AG10803 (cell line): ENCODE results near the gene RAB30.

Experiments used
- DNase-seq: peaks from one replicate; pipeline ENCODE4 v3.0.0; 2010; ENCODE audit warnings: low read depth
- H3K4me3 ChIP-seq: 2 replicates; pipeline ENCODE4 v1.5.1; 2011; ENCODE audit warnings: mild to moderate bottlenecking, low read length, control low read depth
- TF ChIP-seq, protein P1 (sequence below): conservative IDR thresholded peaks from 2 replicates; pipeline ENCODE4 v1.5.1; 2011; ENCODE audit warnings: mild to moderate bottlenecking, low read length, control low read depth, inconsistent platforms

Gene RAB30

DNA sequence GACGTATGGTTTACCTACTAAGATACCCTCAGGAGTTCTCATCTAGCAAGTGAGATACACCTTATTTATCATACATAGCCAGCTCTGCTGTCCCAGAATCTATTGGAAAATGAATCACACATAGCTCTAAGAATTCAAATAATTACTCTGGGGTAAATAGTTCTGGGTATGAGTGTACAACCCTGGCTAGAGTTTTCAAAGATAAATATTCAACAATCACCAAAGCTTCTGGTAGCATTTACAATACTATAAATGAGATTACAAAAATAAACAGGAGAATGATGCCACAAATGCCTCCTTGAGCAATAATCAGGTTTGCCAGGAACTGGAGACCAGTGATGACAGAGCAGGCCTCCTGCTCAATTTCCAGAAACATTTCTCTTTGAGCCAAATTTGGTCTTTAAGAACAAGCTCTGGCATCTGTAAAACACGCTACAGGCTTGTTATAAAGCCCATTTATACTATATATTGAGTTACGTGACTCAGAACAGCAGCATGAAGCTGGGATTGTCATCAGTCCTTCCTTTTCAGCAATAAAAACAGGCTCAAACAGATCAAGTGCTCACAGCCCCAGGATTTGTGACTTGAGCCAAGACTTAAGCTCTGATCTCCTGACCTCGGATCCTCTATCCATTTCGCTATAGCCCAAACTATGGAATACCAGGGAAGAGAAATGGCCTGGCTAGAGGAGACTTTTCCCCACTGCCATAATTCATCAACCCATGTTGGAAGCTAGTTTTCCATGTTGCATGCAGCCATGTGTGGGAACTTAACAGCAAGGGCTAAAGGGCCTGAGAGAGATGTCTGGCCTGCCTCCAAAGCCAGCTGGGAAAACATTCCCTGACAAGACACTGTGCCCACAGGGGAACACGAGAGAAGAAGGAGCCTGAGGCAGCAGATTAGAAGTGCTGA is 19.7 kb downstream of the RAB30 start:
- TF ChIP-seq, protein P1, sequence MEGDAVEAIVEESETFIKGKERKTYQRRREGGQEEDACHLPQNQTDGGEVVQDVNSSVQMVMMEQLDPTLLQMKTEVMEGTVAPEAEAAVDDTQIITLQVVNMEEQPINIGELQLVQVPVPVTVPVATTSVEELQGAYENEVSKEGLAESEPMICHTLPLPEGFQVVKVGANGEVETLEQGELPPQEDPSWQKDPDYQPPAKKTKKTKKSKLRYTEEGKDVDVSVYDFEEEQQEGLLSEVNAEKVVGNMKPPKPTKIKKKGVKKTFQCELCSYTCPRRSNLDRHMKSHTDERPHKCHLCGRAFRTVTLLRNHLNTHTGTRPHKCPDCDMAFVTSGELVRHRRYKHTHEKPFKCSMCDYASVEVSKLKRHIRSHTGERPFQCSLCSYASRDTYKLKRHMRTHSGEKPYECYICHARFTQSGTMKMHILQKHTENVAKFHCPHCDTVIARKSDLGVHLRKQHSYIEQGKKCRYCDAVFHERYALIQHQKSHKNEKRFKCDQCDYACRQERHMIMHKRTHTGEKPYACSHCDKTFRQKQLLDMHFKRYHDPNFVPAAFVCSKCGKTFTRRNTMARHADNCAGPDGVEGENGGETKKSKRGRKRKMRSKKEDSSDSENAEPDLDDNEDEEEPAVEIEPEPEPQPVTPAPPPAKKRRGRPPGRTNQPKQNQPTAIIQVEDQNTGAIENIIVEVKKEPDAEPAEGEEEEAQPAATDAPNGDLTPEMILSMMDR = no peak
- DNase-seq = peak; percentile 99

DNA sequence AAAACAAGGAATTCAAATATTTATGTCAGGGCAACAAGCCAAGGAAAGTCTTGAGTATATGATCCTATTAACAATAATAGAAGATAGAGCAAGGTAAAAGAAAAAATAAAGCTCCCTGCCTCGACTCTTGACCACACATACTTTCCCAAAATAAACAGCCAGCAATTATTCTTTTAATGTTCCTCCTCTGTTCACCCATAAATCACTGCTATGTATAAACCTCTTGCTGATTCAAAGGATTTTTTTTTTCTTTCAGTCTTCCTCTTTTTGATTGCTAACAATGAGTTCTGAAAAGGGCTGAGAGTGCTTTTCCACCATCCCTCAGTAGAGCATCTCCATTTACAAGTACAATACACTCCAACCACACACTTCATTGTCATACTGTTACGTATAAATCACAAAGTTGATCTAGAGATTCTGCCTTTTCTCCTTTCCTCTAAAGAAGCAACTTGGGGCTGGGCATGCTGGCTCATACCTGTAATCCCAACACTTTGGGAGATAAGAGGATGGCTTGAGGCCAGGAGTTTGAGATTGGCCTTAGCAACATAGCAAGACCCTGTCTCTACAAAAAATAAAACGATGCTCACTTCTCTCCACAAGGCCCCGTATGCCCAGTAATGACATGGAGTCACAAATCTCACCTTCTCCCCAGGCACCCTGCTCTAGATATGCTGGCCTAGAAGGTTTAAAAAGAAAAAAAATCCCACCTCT is 24.0 kb downstream of the RAB30 start:
- no peak for DNase-seq
- H3K4me3 ChIP-seq = no peak overlapping the region
- TF ChIP-seq, protein P1 = no peak

More for the DNA sequence above, 19.7 kb downstream of the RAB30 start:
- H3K4me3 ChIP-seq = peak overlapping the region; percentile 12

DNA sequence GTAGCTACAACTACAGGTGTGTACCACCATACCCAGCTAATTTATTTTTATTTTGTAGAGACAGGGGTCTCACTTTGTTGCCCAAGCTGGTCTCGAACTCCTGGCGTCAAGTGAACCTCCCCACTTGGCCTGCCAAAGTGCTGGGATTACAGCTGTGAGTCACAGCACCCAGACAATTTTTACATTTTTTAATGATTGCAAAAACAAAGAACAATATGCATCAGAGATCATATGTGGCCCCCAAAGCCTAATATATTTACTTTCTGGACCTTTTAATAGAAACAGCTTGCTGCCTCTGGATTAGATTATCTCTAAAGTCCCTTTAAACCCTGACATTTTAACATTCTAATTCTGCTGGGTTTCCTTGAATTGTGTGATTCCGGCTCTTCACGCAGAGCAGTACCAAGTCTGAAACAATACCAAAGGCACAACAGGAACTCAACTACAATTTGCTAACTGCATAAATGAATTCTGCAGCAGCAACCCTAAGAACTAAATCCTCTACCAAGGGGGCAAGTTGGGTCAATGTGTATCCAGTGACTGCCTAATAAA is 25.0 kb downstream of the RAB30 start:
- H3K4me3 ChIP-seq = no peak overlapping the region
- TF ChIP-seq, protein P1 = no peak
- peak; percentile 57 for DNase-seq

DNA sequence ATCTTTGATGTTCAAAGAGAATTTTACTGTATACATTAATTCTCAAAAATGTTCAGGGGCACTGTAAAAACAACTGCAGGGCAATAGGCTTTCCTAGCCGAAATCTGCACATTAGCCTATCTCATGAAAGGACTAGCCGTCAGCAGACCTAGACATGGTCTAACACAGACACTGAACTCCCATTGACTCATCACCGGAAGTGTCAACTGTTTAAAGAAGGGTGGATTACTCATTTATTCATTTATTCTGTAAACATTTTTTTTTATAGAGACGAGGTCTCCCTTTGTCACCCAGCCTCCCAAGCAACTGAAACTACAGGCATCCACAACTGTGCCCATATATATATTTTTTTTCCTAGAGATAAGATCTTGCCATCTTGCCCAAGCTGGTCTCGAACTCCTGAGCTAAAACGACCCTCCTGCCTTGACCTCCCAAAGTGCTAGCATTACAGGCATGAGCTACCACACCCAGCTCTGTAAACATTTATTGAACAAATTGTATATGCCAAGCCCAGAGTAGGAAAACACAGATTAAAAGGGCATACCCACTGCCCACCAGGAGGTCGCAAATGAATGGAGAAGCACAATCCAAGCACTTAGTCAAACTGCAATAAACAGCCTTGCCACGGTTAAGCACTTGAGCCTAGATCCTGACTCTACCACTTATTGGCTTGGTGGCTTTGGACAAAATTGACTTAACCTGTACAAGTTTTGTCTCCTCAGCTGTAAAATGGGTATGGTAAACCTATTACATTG is 26.6 kb downstream of the RAB30 start:
- TF ChIP-seq, protein P1 = no peak
- H3K4me3 ChIP-seq = no peak overlapping the region
- peak; percentile 67 for DNase-seq

DNA sequence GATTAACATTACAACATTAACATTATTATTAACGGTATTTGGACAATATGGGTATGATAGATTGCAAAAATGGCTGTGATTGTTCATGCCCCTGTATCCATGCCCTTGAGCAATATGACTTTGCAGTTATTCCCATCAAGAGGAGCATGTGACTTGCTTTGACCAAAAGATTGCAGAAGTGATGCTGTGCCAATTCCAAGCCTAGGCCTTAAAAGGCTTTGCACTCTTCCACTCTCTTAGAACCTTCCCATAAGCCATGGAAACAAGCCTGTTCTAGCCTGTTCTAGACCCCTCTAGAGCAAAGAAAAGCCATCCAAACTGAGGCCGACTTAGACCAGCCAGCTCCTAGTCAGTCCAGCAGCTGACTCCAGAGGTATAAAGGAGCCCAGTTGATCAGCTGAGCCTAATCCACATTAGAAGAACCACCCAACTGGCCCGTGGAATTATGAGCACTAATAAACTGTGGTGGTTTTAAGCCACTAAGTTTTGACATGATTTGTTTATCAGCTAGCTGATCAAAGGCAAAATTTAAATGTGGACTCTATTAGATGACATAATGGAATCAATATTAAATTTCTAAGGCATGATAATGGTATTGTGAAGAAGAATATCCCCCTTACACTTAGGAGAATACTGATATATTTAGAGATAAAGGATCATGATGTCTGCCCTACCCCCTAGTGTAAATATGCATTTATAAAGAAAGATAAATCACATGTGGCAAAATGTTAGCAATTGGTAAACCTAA is 28.6 kb downstream of the RAB30 start:
- no peak overlapping the region for H3K4me3 ChIP-seq
- peak; percentile 68 for DNase-seq
- TF ChIP-seq, protein P1 = no peak

DNA sequence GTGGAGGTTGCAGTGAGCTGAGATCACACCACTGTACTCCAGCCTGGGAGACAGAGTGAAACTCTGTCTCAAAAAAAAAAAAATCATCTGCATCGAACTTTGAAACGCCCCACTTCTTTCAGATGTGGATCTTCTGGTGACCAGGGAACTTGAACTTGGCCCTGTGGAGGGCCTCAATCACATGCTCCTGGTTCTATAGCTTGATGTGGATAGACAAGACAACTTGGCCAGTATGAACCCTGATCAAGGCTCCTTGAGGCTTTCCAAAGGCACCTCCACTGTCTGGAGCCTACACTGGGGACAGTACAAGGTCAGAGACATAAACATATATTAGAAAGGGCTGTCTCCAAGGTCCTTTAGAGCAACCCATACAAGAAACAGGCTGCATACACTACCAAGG is 30.6 kb downstream of the RAB30 start:
- DNase-seq = no peak
- TF ChIP-seq, protein P1 = no peak
- H3K4me3 ChIP-seq = no peak overlapping the region
